Colon (tissue), 2 donors: Measurements from ENCODE around the gene ZNF248.
"Not testable (repeated sequence)": the region's sequence is repeated elsewhere in the genome, so short reads cannot be mapped to it uniquely, and the experiment has no call there.

Source experiments
- FAIRE-seq: peaks from 2 replicates; lab custom pipeline; 2012; peaks lifted over from hg19 to GRCh38; lab: Jason Lieb, UNC
- donor health status: control.
- donor health status: control.

The ZNF248 gene

GRCh38 chr10:37739181-37739580 lies 118.2 kb downstream of the ZNF248 start:
- FAIRE-seq: no peak

GRCh38 chr10:37738241-37738640 lies 119.2 kb downstream of the ZNF248 start:
- not testable (repeated sequence) for FAIRE-seq

GRCh38 chr10:37737336-37737735 lies 120.1 kb downstream of the ZNF248 start:
- no peak for FAIRE-seq

- FAIRE-seq: no peak
Measured at GRCh38 chr10:37736120-37736519, 121.3 kb downstream of the ZNF248 start.

GRCh38 chr10:37734971-37735370 lies 122.4 kb downstream of the ZNF248 start:
- FAIRE-seq: no peak
